HepG2 (cell line): ENCODE data around the gene CERS6. TPM values are rescaled to one million over a fixed set of nuclear protein-coding genes. Genes with fewer than 3 reads are reported as not detected.
A peak's percentile ranks its signal among the peaks of the same experiment; 100 is the strongest.

Source experiments
- ARHGAP35 ChIP-seq: sonication (generic); formaldehyde crosslinking; IDR thresholded peaks from 2 replicates; pipeline ENCODE4 v1.9.0; 2022; ENCODE audit warnings: mild to moderate bottlenecking, inconsistent platforms, moderate library complexity, missing genetic modification reagents, borderline replicate concordance
- ATF1 ChIP-seq: IDR thresholded peaks from 2 replicates; pipeline ENCODE4 v1.6.1; 2016; ENCODE audit warnings: mild to moderate bottlenecking, control low read depth
- ERF ChIP-seq: IDR thresholded peaks from 2 replicates; pipeline ENCODE4 v1.6.1; 2018; ENCODE audit warnings: missing biosample characterization, missing genetic modification reagents
- HNF4A ChIP-seq: sonication (generic); formaldehyde crosslinking; IDR thresholded peaks from 2 replicates; pipeline ENCODE4 v1.4.0; 2020; ENCODE audit warnings: missing genetic modification reagents
- ISX ChIP-seq: sonication (generic); formaldehyde crosslinking; conservative IDR thresholded peaks from 2 replicates; pipeline ENCODE4 v1.5.0; 2020; ENCODE audit warnings: missing genetic modification reagents
- KDM3A ChIP-seq: IDR thresholded peaks from 2 replicates; pipeline ENCODE4 v1.6.1; 2018; ENCODE audit warnings: low read depth, missing compliant biosample characterization
- KMT2A ChIP-seq: sonication (generic); formaldehyde crosslinking; IDR thresholded peaks from 2 replicates; pipeline ENCODE4 v1.4.0; 2020; ENCODE audit warnings: missing genetic modification reagents
- MAF1 ChIP-seq: sonication (generic); formaldehyde crosslinking; IDR thresholded peaks from 2 replicates; pipeline ENCODE4 v1.5.0; 2020; ENCODE audit warnings: missing genetic modification reagents, borderline replicate concordance
- MTF1 ChIP-seq: sonication (generic); formaldehyde crosslinking; IDR thresholded peaks from 2 replicates; pipeline ENCODE4 v1.5.0; 2020; ENCODE audit warnings: missing genetic modification reagents
- NFATC3 ChIP-seq: sonication (generic); formaldehyde crosslinking; IDR thresholded peaks from 2 replicates; pipeline ENCODE4 v1.5.1; 2020; ENCODE audit warnings: mild to moderate bottlenecking, missing genetic modification reagents
- PLRG1 ChIP-seq: fragments of 450-650 bp; conservative IDR thresholded peaks from 2 replicates; pipeline ENCODE4 v1.6.1; 2016
- RELA ChIP-seq: sonication (generic); formaldehyde crosslinking; IDR thresholded peaks from 2 replicates; pipeline ENCODE4 v1.4.0; 2020; ENCODE audit warnings: missing genetic modification reagents
- SIX1 ChIP-seq: sonication (generic); formaldehyde crosslinking; IDR thresholded peaks from 2 replicates; pipeline ENCODE4 v1.4.0; 2020; ENCODE audit warnings: missing genetic modification reagents, borderline replicate concordance
- SP140L ChIP-seq: sonication (generic); formaldehyde crosslinking; IDR thresholded peaks from 2 replicates; pipeline ENCODE4 v1.4.0; 2020; ENCODE audit warnings: missing genetic modification reagents, borderline replicate concordance
- SRSF1 ChIP-seq: fragments of 200-400 bp; formaldehyde crosslinking; optimal IDR thresholded peaks from 2 replicates; pipeline ENCODE3; 2017; ENCODE audit warnings: mild to moderate bottlenecking, low read depth, low read length, moderate library complexity
- TBX3 ChIP-seq: fragments of 450-650 bp; IDR thresholded peaks from 2 replicates; pipeline ENCODE4 v1.6.1; 2017; ENCODE audit warnings: antibody characterized with exemption, mild to moderate bottlenecking, inconsistent platforms, borderline replicate concordance
- ZFP36L2 ChIP-seq: sonication (generic); formaldehyde crosslinking; IDR thresholded peaks from 2 replicates; pipeline ENCODE4 v1.4.0; 2020; ENCODE audit warnings: missing genetic modification reagents
- ZNF337 ChIP-seq: sonication (generic); formaldehyde crosslinking; IDR thresholded peaks from 2 replicates; pipeline ENCODE4 v1.5.1; 2020; ENCODE audit warnings: missing genetic modification reagents, low read depth, mild to moderate bottlenecking, borderline replicate concordance
- ZNF383 ChIP-seq: sonication (generic); formaldehyde crosslinking; IDR thresholded peaks from 2 replicates; pipeline ENCODE4 v1.4.0; 2020; ENCODE audit warnings: missing genetic modification reagents, mild to moderate bottlenecking, borderline replicate concordance
- ZNF501 ChIP-seq: sonication (generic); formaldehyde crosslinking; IDR thresholded peaks from 2 replicates; pipeline ENCODE4 v1.5.1; 2020; ENCODE audit warnings: mild to moderate bottlenecking, moderate library complexity, missing genetic modification reagents
- ZNF672 ChIP-seq: sonication (generic); formaldehyde crosslinking; IDR thresholded peaks from 2 replicates; pipeline ENCODE4 v1.8.1; 2022; ENCODE audit warnings: missing genetic modification reagents
- ZNF773 ChIP-seq: sonication (generic); formaldehyde crosslinking; IDR thresholded peaks from 2 replicates; pipeline ENCODE4 v1.4.0; 2020; ENCODE audit warnings: missing genetic modification reagents, borderline replicate concordance
- ZNF792 ChIP-seq: IDR thresholded peaks from 2 replicates; pipeline ENCODE4 v1.6.1; 2016
- ZSCAN31 ChIP-seq: sonication (generic); formaldehyde crosslinking; IDR thresholded peaks from 2 replicates; pipeline ENCODE4 v1.5.0; 2020; ENCODE audit warnings: low read depth, mild to moderate bottlenecking, missing genetic modification reagents
- polyA plus RNA-seq, 8 experiments: library from polyadenylated mRNA; depleted of rRNA in 3 of 8; stranded (reverse) in 7 of 8; unstranded in 1 of 8; fragments of >200 nt; fragmentation: Illumina TruSeq in 4 of 8; extraction: Trizol in 4 of 8; gene quantifications; 2 replicates each; pipeline versions ENCODE4 v1.2.1 to v1.2.3, GENCODE V29; 2011 to 2016; ENCODE audit warnings: low read depth in 4 of 8, missing spikeins in 1 of 8, mixed read lengths in 1 of 8; ENCODE audit not compliant: insufficient read depth in 1 of 8
- total RNA-seq, 5 experiments: library from RNA; depleted of rRNA; stranded (reverse); fragments of >200 nt; fragmentation: Illumina TruSeq; extraction: Trizol; gene quantifications; 2 replicates each; pipeline ENCODE4 v1.2.3, GENCODE V29; 2016; ENCODE audit warnings: low read depth in 1 of 5
- TF ChIP-seq, protein P1 (sequence below): sonication (generic); formaldehyde crosslinking; IDR thresholded peaks from 2 replicates; pipeline ENCODE4 v1.4.0; 2020; ENCODE audit warnings: mild to moderate bottlenecking, missing genetic modification reagents
- TF ChIP-seq, protein P2 (sequence below): sonication (generic); formaldehyde crosslinking; conservative IDR thresholded peaks from 2 replicates; pipeline ENCODE4 v1.4.0; 2020; ENCODE audit warnings: missing genetic modification reagents
- TF ChIP-seq, protein P3 (sequence below): sonication (generic); formaldehyde crosslinking; IDR thresholded peaks from 2 replicates; pipeline ENCODE4 v1.4.0; 2020; ENCODE audit warnings: missing genetic modification reagents
- TF ChIP-seq, protein P4 (sequence below): IDR thresholded peaks from 2 replicates; pipeline ENCODE4 v1.6.1; 2016; ENCODE audit warnings: missing compliant biosample characterization, missing genetic modification reagents, borderline replicate concordance

CERS6 gene
- total and polyA plus RNA-seq, 2 of the 13 experiments (the other 11 are each of a cell fraction or from before 2014, with no cell fraction given): 10.1 to 20.3 TPM

DNA sequence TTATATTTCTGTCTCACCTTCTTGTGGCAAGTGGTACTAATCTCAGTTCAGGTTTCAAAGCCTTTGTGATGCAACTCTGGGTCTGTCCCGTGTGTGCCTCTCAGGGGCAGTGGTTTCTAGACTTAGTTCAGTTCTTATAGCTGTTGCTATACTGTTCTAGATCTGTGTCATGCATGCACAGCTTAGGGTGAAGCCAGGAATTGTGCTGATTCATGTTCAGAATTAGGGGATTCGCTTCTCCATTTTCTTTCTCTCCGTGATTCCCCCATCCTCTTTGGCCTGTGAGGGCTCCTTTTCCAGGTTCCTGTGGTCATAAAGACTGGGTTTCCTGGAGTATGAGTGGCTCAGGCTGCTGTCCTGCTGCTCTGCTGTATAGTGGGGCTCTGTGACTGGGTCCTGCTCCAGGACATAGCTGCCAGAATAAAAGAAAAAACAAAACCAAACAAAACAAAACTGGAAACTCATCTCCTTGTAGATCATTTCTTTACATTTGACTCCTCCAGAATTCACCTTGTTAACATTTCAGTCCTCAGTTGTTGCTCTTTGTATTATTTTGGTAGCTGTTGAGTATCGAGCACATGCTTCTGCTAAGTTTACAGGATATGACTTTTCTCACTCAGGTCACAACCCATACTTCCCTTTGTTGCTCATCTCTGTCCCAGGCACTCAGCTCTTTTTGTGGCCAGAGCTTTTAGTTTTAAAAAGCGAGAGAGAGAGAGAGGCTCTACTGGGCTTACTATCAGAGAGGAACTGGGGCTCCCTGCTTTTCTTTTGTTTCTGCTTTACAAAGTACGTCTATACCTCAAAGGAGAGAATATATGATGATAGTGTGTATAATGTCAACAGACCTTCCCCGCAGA is 34.2 kb downstream of the CERS6 start (continued):
- TF ChIP-seq ATF1 (CRISPR knock-in tag) (no peak), MTF1 (CRISPR knock-in tag) (no peak), HNF4A (CRISPR knock-in tag) (peak; percentile 52; the same call in 1 of the 2 replicates), TBX3 (no peak), SP140L (CRISPR knock-in tag) (0 out of 2 replicates have a peak, but pooled peaks have one; percentile 14), ISX (CRISPR knock-in tag) (no peak), KMT2A (CRISPR knock-in tag) (peak; percentile 64), SIX1 (CRISPR knock-in tag) (no peak; the same call in 1 of the 2 replicates), RELA (no peak), NFATC3 (CRISPR knock-in tag) (no peak), ZNF792 (CRISPR knock-in tag) (no peak), ZNF383 (CRISPR knock-in tag) (no peak), KDM3A (CRISPR knock-in tag) (no peak), ZFP36L2 (CRISPR knock-in tag) (no peak), ARHGAP35 (CRISPR knock-in tag) (no peak), ERF (no peak), ZNF501 (CRISPR knock-in tag) (peak; percentile 63; the same call in 1 of the 2 replicates), ZNF337 (CRISPR knock-in tag) (no peak), PLRG1 (no peak), MAF1 (CRISPR knock-in tag) (no peak), ZNF672 (CRISPR knock-in tag) (no peak), ZSCAN31 (no peak), ZNF773 (CRISPR knock-in tag) (no peak), SRSF1 (no peak)
- TF ChIP-seq, protein P1, sequence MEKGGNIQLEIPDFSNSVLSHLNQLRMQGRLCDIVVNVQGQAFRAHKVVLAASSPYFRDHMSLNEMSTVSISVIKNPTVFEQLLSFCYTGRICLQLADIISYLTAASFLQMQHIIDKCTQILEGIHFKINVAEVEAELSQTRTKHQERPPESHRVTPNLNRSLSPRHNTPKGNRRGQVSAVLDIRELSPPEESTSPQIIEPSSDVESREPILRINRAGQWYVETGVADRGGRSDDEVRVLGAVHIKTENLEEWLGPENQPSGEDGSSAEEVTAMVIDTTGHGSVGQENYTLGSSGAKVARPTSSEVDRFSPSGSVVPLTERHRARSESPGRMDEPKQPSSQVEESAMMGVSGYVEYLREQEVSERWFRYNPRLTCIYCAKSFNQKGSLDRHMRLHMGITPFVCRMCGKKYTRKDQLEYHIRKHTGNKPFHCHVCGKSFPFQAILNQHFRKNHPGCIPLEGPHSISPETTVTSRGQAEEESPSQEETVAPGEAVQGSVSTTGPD (CRISPR knock-in tag): no peak
- TF ChIP-seq, protein P2, sequence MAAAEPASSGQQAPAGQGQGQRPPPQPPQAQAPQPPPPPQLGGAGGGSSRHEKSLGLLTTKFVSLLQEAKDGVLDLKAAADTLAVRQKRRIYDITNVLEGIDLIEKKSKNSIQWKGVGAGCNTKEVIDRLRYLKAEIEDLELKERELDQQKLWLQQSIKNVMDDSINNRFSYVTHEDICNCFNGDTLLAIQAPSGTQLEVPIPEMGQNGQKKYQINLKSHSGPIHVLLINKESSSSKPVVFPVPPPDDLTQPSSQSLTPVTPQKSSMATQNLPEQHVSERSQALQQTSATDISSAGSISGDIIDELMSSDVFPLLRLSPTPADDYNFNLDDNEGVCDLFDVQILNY (CRISPR knock-in tag): no peak
- TF ChIP-seq, protein P3, sequence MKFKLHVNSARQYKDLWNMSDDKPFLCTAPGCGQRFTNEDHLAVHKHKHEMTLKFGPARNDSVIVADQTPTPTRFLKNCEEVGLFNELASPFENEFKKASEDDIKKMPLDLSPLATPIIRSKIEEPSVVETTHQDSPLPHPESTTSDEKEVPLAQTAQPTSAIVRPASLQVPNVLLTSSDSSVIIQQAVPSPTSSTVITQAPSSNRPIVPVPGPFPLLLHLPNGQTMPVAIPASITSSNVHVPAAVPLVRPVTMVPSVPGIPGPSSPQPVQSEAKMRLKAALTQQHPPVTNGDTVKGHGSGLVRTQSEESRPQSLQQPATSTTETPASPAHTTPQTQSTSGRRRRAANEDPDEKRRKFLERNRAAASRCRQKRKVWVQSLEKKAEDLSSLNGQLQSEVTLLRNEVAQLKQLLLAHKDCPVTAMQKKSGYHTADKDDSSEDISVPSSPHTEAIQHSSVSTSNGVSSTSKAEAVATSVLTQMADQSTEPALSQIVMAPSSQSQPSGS (CRISPR knock-in tag): no peak
- TF ChIP-seq, protein P4, sequence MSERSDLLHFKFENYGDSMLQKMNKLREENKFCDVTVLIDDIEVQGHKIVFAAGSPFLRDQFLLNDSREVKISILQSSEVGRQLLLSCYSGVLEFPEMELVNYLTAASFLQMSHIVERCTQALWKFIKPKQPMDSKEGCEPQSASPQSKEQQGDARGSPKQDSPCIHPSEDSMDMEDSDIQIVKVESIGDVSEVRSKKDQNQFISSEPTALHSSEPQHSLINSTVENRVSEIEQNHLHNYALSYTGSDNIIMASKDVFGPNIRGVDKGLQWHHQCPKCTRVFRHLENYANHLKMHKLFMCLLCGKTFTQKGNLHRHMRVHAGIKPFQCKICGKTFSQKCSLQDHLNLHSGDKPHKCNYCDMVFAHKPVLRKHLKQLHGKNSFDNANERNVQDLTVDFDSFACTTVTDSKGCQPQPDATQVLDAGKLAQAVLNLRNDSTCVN (CRISPR knock-in tag): peak; percentile 96
